ENCODE results near the gene LENEP.

LENEP gene

GRCh38 chr1:155030243-155030795 is 36.9 kb downstream of the LENEP start:
- no peak for DNase-seq

GRCh38 chr1:155030899-155031298 is 37.5 kb downstream of the LENEP start:
- DNase-seq: no peak

- DNase-seq: no peak
Observed at GRCh38 chr1:155032886-155033285, 39.5 kb downstream of the LENEP start.

- DNase-seq: no peak
Observed at GRCh38 chr1:155033524-155033923, 40.1 kb downstream of the LENEP start, which contains the start of the genes DCST1 and DCST2. TSS of gene DCST1 (plus strand) at chr1:155033824. CDS start at chr1:155034037, 213 bp downstream. TSS of gene DCST2 (minus strand) at chr1:155033781. CDS start at chr1:155033701, 80 bp downstream.

GRCh38 chr1:155034318-155035208 is 41.2 kb downstream of the LENEP start:
- DNase-seq: no peak

- DNase-seq: no peak
Observed at GRCh38 chr1:155035936-155036335, 42.5 kb downstream of the LENEP start.

- DNase-seq: no peak
Observed at GRCh38 chr1:155037043-155037442, 43.7 kb downstream of the LENEP start.

- no peak for DNase-seq
Observed at GRCh38 chr1:155037851-155038441, 44.6 kb downstream of the LENEP start.

- no peak for DNase-seq
Observed at GRCh38 chr1:155038602-155039307, 45.4 kb downstream of the LENEP start.

- no peak for DNase-seq
Observed at GRCh38 chr1:155039308-155039669, 45.9 kb downstream of the LENEP start.

- no peak for DNase-seq
Observed at GRCh38 chr1:155040358-155041093, 47.1 kb downstream of the LENEP start.

GRCh38 chr1:155042789-155043188 is 49.4 kb downstream of the LENEP start:
- no peak for DNase-seq

- no peak for DNase-seq
Observed at GRCh38 chr1:155043301-155043702, 49.9 kb downstream of the LENEP start.

- DNase-seq: no peak
Observed at GRCh38 chr1:155043793-155044192, 50.4 kb downstream of the LENEP start.
